ENCODE data around the gene FCF1.

FCF1 gene

DNA sequence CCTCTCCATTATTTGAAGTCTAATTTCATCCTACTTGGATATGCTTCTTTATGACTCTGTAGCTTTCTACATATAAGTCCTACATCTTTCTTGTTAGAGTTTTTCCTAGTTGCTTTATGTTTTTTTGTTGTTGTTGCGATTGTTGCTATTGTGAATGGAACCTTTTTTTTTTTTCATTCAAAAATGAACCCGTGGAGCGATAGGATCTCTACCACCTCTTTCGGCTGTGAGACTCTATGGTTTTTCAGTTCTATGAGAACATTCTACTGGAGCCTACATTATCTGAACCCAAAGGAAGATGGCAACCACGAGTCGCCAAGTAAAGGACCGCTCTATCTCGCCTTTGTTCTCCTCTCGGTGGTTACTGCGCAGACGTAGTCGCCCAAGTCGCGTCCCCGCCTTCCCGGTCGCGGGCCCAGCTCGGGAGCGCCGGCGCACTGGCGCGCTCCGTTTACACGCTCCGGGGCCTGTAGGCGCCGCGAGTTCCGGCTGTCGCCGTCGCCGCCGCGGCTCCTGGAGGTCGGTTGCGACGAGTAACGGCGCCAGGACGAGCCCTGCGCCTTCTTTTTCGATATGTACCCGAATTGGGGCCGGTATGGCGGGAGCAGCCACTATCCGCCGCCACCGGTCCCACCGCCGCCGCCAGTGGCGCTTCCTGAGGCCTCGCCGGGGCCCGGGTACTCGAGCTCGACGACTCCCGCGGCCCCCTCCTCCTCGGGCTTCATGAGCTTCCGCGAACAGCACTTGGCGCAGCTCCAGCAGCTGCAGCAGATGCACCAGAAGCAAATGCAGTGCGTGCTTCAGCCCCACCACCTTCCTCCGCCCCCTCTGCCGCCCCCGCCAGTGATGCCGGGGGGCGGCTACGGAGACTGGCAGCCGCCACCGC, 50.2 kb downstream of the FCF1 start, which contains the start of gene YLPM1:
YLPM1 (plus strand) TSS at position 400 of the 886 bp plus-strand sequence; CDS start at position 574, 174 bp downstream.
- Histone ChIP-seq H3K4me3 (ENCODE audit: low read length, poor library complexity, severe bottlenecking) (peak within 1 kb of the TSS; percentile 81), H3F3A (ENCODE audit: low read depth) (no peaks in the 10 kb centered on the region), H2AFZ (ENCODE audit: low read length) (peak within 1 kb of the TSS; percentile 99), H3K9me2 (replicated peaks; ENCODE audit: low read depth, low read length) (no peaks in the 10 kb centered on the region), H3K9ac (ENCODE audit: low read depth, low read length, poor library complexity, severe bottlenecking) (peak within 1 kb of the TSS; percentile 94), H3K4me2 (ENCODE audit: low read depth, low read length, poor library complexity, severe bottlenecking) (peak within 1 kb of the TSS; percentile 98), H3K79me2 (ENCODE audit: insufficient read depth, low read length) (peaks cover 56% of the 10 kb centered on the region), H3K9me3 (ENCODE audit: insufficient read depth, low read depth, low read length) (no peaks in the 10 kb centered on the region), H3K4me1 (ENCODE audit: insufficient read depth, low read length, poor library complexity, severe bottlenecking) (peaks cover 34% of the 10 kb centered on the region), H3K27me3 (ENCODE audit: insufficient read depth, low read length, poor library complexity, severe bottlenecking) (peaks cover 25% of the 10 kb centered on the region), H4K20me1 (ENCODE audit: insufficient read depth, low read length, poor library complexity, severe bottlenecking) (peaks cover 48% of the 10 kb centered on the region), H3K36me3 (ENCODE audit: insufficient read depth, low read length) (no peaks in the 10 kb centered on the region)
- TF ChIP-seq EZH2phosphoT487 (IDR thresholded peaks at IDR 0.05; ENCODE audit: borderline replicate concordance) (no peak), CTCF (conservative IDR thresholded peaks at IDR 0.05; ENCODE audit: low read length) (peak; percentile 72)

- peak overlapping the region; percentile 98 for H3K4me2 ChIP-seq (ENCODE audit: low read depth, low read length, poor library complexity, severe bottlenecking)
- no peaks in the 10 kb centered on the region for H3F3A ChIP-seq (ENCODE audit: low read depth)
- no peaks in the 10 kb centered on the region for H3K36me3 ChIP-seq (ENCODE audit: insufficient read depth, low read length)
- peaks cover 38% of the 10 kb centered on the region for H3K4me1 ChIP-seq (ENCODE audit: insufficient read depth, low read length, poor library complexity, severe bottlenecking)
- H2AFZ ChIP-seq (ENCODE audit: low read length) = peak overlapping the region; percentile 94; the same call in 1 of the 2 replicates
- TF ChIP-seq CTCF (conservative IDR thresholded peaks at IDR 0.05; ENCODE audit: low read length) (no peak), EZH2phosphoT487 (IDR thresholded peaks at IDR 0.05; ENCODE audit: borderline replicate concordance) (no peak)
- H4K20me1 ChIP-seq (ENCODE audit: insufficient read depth, low read length, poor library complexity, severe bottlenecking) = peaks cover 56% of the 10 kb centered on the region
- peaks cover 63% of the 10 kb centered on the region for H3K79me2 ChIP-seq (ENCODE audit: insufficient read depth, low read length)
- no peaks in the 10 kb centered on the region for H3K9me2 ChIP-seq (replicated peaks; ENCODE audit: low read depth, low read length)
- H3K4me3 ChIP-seq (ENCODE audit: low read length, poor library complexity, severe bottlenecking) = peak overlapping the region; percentile 81
- H3K9ac ChIP-seq (ENCODE audit: low read depth, low read length, poor library complexity, severe bottlenecking) = peak overlapping the region; percentile 94
- no peaks in the 10 kb centered on the region for H3K9me3 ChIP-seq (ENCODE audit: insufficient read depth, low read depth, low read length)
- peaks cover 25% of the 10 kb centered on the region for H3K27me3 ChIP-seq (ENCODE audit: insufficient read depth, low read length, poor library complexity, severe bottlenecking)
Measured at GRCh38 chr14:74763803-74764531, 51.0 kb downstream of the FCF1 start.

DNA sequence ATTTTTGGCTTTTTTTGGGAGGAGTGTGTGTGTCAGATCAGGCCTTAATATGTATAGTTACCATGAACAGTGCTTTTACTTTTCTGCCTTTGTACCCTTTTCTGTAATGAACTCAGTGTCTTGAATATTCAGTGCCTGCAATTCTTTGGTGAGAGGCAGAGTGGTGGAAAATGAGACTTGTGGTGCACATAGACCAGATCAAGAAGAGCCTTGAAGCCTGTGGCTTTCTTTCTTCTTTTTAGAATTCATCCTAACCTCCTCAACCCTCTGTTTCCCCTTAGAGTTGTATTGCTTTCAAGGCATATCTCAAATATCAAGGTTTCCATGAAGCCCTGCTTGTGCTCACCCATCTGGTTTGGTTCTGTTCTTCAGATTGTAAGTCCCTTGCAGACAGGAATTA, 52.8 kb downstream of the FCF1 start:
- H3K4me1 ChIP-seq (ENCODE audit: insufficient read depth, low read length, poor library complexity, severe bottlenecking) = peaks cover 43% of the 10 kb centered on the region
- H3K9me3 ChIP-seq (ENCODE audit: insufficient read depth, low read depth, low read length) = no peaks in the 10 kb centered on the region
- no peaks in the 10 kb centered on the region for H3K36me3 ChIP-seq (ENCODE audit: insufficient read depth, low read length)
- H3K4me3 ChIP-seq (ENCODE audit: low read length, poor library complexity, severe bottlenecking) = peak overlapping the region; percentile 81
- no peaks in the 10 kb centered on the region for H3F3A ChIP-seq (ENCODE audit: low read depth)
- TF ChIP-seq EZH2phosphoT487 (IDR thresholded peaks at IDR 0.05; ENCODE audit: borderline replicate concordance) (no peak), CTCF (conservative IDR thresholded peaks at IDR 0.05; ENCODE audit: low read length) (no peak)
- H3K27me3 ChIP-seq (ENCODE audit: insufficient read depth, low read length, poor library complexity, severe bottlenecking) = peaks cover 13% of the 10 kb centered on the region
- peak overlapping the region; percentile 98 for H3K4me2 ChIP-seq (ENCODE audit: low read depth, low read length, poor library complexity, severe bottlenecking)
- no peaks in the 10 kb centered on the region for H3K9me2 ChIP-seq (replicated peaks; ENCODE audit: low read depth, low read length)
- H2AFZ ChIP-seq (ENCODE audit: low read length) = no peak overlapping the region
- H3K9ac ChIP-seq (ENCODE audit: low read depth, low read length, poor library complexity, severe bottlenecking) = peak overlapping the region; percentile 94
- H3K79me2 ChIP-seq (ENCODE audit: insufficient read depth, low read length) = peaks cover 79% of the 10 kb centered on the region
- H4K20me1 ChIP-seq (ENCODE audit: insufficient read depth, low read length, poor library complexity, severe bottlenecking) = peaks cover 68% of the 10 kb centered on the region
